Endodermal cell (in vitro differentiated cells): ENCODE data around the gene CREB3L2. TPM values are rescaled to one million over a fixed set of nuclear protein-coding genes. Genes with fewer than 3 reads are reported as not detected.

ENCODE experiments used
- DNase-seq: peaks from one replicate; pipeline ENCODE4 v3.0.0-alpha.2; 2017
- H3K27ac ChIP-seq: 2 replicates; pipeline ENCODE4 v1.5.1; 2013; ENCODE audit warnings: mild to moderate bottlenecking, low read depth, low read length, moderate library complexity
- H3K27me3 ChIP-seq: 2 replicates; pipeline ENCODE4 v1.6.1; 2013; ENCODE audit warnings: mild to moderate bottlenecking, low read length, moderate library complexity; ENCODE audit not compliant: insufficient read depth, control insufficient read depth, poor library complexity, severe bottlenecking
- H3K36me3 ChIP-seq: 2 replicates; pipeline ENCODE4 v1.7.0; 2013; ENCODE audit warnings: mild to moderate bottlenecking, low read length, moderate library complexity; ENCODE audit not compliant: control insufficient read depth, insufficient read depth
- H3K4me1 ChIP-seq: one replicate; pipeline ENCODE4 v1.7.0; 2013; ENCODE audit warnings: low read length; ENCODE audit not compliant: control insufficient read depth, insufficient read depth
- H3K4me3 ChIP-seq: 2 replicates; pipeline ENCODE4 v1.5.1; 2013; ENCODE audit warnings: mild to moderate bottlenecking, low read length, moderate library complexity
- H3K9ac ChIP-seq: 2 replicates; pipeline ENCODE4 v1.6.1; 2013; ENCODE audit warnings: mild to moderate bottlenecking, low read length, moderate library complexity; ENCODE audit not compliant: poor library complexity, severe bottlenecking; ENCODE audit errors: extremely low read depth
- H3K9me3 ChIP-seq: 2 replicates; pipeline ENCODE4 v1.6.1; 2013; ENCODE audit warnings: mild to moderate bottlenecking, low read length, moderate library complexity; ENCODE audit not compliant: control insufficient read depth
- H3K27ac Mint-ChIP-seq: 2 replicates; pipeline ENCODE4 v1.8.0; 2020; ENCODE audit warnings: mixed read lengths
- H3K27me3 Mint-ChIP-seq: 2 replicates; pipeline ENCODE4 v1.8.0; 2021; ENCODE audit warnings: mild to moderate bottlenecking, mixed read lengths; ENCODE audit not compliant: insufficient read depth
- H3K36me3 Mint-ChIP-seq: 2 replicates; pipeline ENCODE4 v1.8.0; 2020; ENCODE audit warnings: low read depth, mixed read lengths
- H3K4me1 Mint-ChIP-seq: 2 replicates; pipeline ENCODE4 v1.8.0; 2020; ENCODE audit warnings: mixed read lengths
- H3K4me3 Mint-ChIP-seq: 2 replicates; pipeline ENCODE4 v1.8.0; 2020; ENCODE audit warnings: mild to moderate bottlenecking, moderate library complexity, mixed read lengths
- H3K9me3 Mint-ChIP-seq: 2 replicates; pipeline ENCODE4 v1.8.0; 2020; ENCODE audit warnings: mild to moderate bottlenecking, mixed read lengths
- WGBS, 2 experiments: methylation state at CpG; one replicate each; pipeline versions ENCODE4 v1.1.5 to v1.1.7; 2013; ENCODE audit warnings: missing lambda C conversion rate in 2 of 2, mixed read lengths in 1 of 2; ENCODE audit not compliant: insufficient coverage in 1 of 2, insufficient read length in 1 of 2; 5-methylcytosine and 5-hydroxymethylcytosine counted together
- total RNA-seq, 2 donors: library from RNA; stranded (reverse); fragmentation: NEBNext Ultra II Directional in 1 of 2; extraction: Animal tissue kit (Norgen Biotek cat#: 25700) in 1 of 2; gene quantifications; 2 replicates in 1 of 2; 3 replicates in 1 of 2; pipeline ENCODE4 v1.2.1, GENCODE V29; 2021
- TF ChIP-seq, protein P1 (sequence below): fragments of 200-600 bp; sonication (generic); conservative IDR thresholded peaks from 2 replicates; pipeline ENCODE4 v1.5.0; 2021; ENCODE audit warnings: antibody characterized with exemption, mild to moderate bottlenecking

Gene CREB3L2
- total RNA-seq, 2 donors from 2014 or later: 48.2 to 80.2 TPM

DNA sequence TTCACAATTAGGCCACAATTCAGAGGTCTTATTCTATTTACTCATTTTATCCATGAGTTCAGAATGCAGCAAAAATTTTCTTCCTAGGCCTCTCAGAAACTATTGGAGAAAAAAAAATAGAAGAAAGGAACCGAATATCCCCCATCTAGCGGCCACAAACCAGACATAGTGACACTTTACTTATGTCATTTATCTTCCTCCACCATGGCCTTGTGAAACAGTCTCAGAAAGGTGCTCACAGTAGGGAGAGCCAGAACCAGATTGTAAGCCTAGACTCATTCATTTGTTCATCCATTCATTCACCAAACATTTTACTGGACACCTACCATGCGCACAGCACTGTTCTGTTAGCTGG, 16.0 kb downstream of the CREB3L2 start:
- Histone ChIP-seq H3K9me3 (peaks cover 14% of the 10 kb centered on the region), H3K4me1 (no peaks in the 10 kb centered on the region), H3K27me3 (no peaks in the 10 kb centered on the region), H3K4me3 (no peak overlapping the region), H3K27ac (no peak overlapping the region), H3K36me3 (peaks cover 34% of the 10 kb centered on the region), H3K9ac (no peak overlapping the region)
- no peak for DNase-seq
- Mint-ChIP-seq H3K4me3 (no peak overlapping the region), H3K36me3 (peaks cover 25% of the 10 kb centered on the region), H3K4me1 (peaks cover 36% of the 10 kb centered on the region), H3K27ac (no peak overlapping the region), H3K9me3 (peaks cover 5% of the 10 kb centered on the region), H3K27me3 (no peaks in the 10 kb centered on the region)
- TF ChIP-seq, protein P1, sequence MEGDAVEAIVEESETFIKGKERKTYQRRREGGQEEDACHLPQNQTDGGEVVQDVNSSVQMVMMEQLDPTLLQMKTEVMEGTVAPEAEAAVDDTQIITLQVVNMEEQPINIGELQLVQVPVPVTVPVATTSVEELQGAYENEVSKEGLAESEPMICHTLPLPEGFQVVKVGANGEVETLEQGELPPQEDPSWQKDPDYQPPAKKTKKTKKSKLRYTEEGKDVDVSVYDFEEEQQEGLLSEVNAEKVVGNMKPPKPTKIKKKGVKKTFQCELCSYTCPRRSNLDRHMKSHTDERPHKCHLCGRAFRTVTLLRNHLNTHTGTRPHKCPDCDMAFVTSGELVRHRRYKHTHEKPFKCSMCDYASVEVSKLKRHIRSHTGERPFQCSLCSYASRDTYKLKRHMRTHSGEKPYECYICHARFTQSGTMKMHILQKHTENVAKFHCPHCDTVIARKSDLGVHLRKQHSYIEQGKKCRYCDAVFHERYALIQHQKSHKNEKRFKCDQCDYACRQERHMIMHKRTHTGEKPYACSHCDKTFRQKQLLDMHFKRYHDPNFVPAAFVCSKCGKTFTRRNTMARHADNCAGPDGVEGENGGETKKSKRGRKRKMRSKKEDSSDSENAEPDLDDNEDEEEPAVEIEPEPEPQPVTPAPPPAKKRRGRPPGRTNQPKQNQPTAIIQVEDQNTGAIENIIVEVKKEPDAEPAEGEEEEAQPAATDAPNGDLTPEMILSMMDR: no peak
- WGBS, 2 experiments: 91% methylated on average over 3 of the region's 3 CpGs; no CpG with 5 or more reads in 1 of the 2 experiments

DNA sequence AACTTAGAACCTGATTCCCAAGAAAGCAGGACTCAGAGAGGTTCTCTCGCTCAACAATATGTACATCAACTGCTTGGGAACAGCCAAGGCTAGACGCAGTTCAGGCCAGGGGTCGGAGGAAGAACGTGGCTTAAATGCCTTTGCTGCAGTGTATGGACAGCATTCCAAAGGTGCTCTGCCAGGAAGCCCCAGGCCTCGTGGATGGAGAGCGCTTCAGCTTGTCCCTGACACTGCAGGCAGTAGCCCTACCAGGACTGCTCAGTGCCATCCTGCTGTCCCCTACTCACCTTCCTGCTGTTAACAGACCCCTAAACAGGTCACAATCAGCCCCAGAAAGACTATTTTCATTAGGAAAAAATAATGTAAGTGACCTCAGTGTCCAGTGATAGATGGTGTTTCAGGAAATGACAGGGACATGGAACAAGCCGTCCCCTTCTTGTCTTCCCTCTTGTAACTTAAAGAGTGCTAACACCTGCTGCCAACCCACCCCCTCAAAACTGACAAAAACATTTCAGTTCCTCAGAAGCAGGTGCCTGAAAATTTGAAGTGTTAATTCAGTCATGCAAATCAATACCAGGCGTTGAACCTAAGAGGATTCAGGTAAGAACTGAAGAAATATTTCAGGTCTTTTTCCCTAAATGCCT, 16.5 kb downstream of the CREB3L2 start:
- H3K9me3 ChIP-seq: peaks cover 14% of the 10 kb centered on the region
- Mint-ChIP-seq H3K27ac (peak overlapping the region; percentile 3), H3K4me1 (peaks cover 36% of the 10 kb centered on the region), H3K9me3 (peaks cover 5% of the 10 kb centered on the region), H3K36me3 (peaks cover 25% of the 10 kb centered on the region), H3K4me3 (no peak overlapping the region), H3K27me3 (no peaks in the 10 kb centered on the region)
- H3K4me1 ChIP-seq: no peaks in the 10 kb centered on the region
- peaks cover 34% of the 10 kb centered on the region for H3K36me3 ChIP-seq
- 83 to 92% methylated on average over 5 to 8 of the region's 8 CpGs for WGBS, 2 experiments
- no peak overlapping the region for H3K4me3 ChIP-seq
- TF ChIP-seq, protein P1: no peak
- no peak for DNase-seq
- H3K27ac ChIP-seq: no peak overlapping the region
- H3K27me3 ChIP-seq: no peaks in the 10 kb centered on the region
- no peak overlapping the region for H3K9ac ChIP-seq

DNA sequence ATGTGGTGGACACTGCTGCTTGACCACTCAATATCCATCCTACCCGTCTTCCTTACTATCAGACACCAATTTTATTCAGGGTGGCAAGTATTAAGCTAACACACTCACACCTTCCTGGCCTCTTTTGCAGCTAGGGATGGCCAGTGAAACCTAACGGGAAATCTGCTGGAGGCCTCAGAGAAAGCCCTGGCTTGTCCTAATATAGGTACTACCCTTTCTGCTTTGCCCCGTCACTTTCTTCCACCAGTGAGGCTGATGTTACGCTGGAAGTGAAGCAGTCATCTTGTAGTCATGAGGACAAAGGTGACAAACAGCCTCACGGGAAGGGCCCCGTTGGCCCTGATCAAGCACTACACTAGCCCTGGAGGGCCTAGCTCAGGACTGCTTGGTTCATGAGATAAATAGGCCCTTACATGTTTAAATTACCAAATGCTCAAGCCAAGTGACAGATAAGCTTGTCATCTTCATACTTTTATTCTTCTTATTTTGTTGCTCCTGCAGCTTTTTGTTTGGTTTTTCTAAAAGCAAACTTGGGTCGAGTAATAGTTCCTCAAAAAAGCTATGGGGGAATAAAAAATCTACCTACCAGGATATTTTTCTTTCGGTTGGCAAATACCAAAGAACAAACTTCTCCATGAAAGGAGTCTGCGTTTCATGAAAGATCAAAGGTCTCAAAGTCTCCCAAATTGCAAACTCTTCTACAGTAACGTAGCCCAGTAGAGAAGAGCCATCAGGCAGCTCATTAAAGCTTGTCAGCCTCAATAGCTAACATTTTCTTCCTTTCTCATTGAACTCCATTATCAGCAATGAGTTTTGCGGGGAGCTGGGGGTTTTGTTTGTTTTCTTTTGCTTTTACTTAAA, 17.5 kb downstream of the CREB3L2 start:
- DNase-seq: no peak
- peaks cover 34% of the 10 kb centered on the region for H3K36me3 ChIP-seq
- no peaks in the 10 kb centered on the region for H3K4me1 ChIP-seq
- H3K9ac ChIP-seq: no peak overlapping the region
- H3K36me3 Mint-ChIP-seq: peaks cover 32% of the 10 kb centered on the region
- H3K4me1 Mint-ChIP-seq: peaks cover 36% of the 10 kb centered on the region
- H3K4me3 Mint-ChIP-seq: no peak overlapping the region
- no peak overlapping the region for H3K4me3 ChIP-seq
- no peaks in the 10 kb centered on the region for H3K27me3 Mint-ChIP-seq
- no peaks in the 10 kb centered on the region for H3K27me3 ChIP-seq
- H3K9me3 ChIP-seq: peaks cover 14% of the 10 kb centered on the region
- H3K9me3 Mint-ChIP-seq: peaks cover 5% of the 10 kb centered on the region
- TF ChIP-seq, protein P1: no peak
- peak overlapping the region; percentile 22 for H3K27ac Mint-ChIP-seq
- WGBS, 2 experiments: 93 to 98% methylated on average over 8 to 11 of the region's 11 CpGs
- H3K27ac ChIP-seq: peak overlapping the region; percentile 27
